ENCODE measurements around the gene FABP6.

DNA sequence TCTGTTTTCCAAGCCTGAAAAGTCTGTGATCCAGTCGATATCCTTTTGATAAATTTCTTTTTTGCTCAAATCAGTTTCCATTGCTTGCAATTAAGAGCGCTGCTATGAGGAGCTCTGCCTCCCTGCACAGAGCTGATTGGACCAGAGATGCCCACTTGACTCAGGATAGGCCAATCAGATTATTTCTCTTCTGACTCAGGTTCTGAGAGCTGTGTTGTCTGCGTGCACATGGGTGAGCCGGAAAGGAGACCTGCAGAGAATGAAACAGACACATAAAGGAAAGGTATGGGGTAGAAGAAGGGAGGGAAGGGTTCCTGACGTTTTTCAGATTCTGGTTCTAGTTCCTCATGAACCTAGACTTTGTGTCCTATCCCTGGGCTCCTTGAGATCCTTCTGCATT, 15.8 kb upstream of the FABP6 start:
- no peak for TF ChIP-seq EZH2phosphoT487 (IDR thresholded peaks at IDR 0.05; ENCODE audit: low read depth, severe bottlenecking, unreplicated experiment)
- TF ChIP-seq, protein P1, sequence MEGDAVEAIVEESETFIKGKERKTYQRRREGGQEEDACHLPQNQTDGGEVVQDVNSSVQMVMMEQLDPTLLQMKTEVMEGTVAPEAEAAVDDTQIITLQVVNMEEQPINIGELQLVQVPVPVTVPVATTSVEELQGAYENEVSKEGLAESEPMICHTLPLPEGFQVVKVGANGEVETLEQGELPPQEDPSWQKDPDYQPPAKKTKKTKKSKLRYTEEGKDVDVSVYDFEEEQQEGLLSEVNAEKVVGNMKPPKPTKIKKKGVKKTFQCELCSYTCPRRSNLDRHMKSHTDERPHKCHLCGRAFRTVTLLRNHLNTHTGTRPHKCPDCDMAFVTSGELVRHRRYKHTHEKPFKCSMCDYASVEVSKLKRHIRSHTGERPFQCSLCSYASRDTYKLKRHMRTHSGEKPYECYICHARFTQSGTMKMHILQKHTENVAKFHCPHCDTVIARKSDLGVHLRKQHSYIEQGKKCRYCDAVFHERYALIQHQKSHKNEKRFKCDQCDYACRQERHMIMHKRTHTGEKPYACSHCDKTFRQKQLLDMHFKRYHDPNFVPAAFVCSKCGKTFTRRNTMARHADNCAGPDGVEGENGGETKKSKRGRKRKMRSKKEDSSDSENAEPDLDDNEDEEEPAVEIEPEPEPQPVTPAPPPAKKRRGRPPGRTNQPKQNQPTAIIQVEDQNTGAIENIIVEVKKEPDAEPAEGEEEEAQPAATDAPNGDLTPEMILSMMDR (IDR thresholded peaks at IDR 0.05; ENCODE audit: poor library complexity): no peak
- no peak for TF ChIP-seq EZH2 (IDR thresholded peaks at IDR 0.05; ENCODE audit: borderline replicate concordance)
